Endothelial cell of umbilical vein (primary cell): ENCODE results near the gene HPSE2. TPM values are rescaled to one million over a fixed set of nuclear protein-coding genes. Genes with fewer than 3 reads are reported as not detected.

ENCODE experiments used
- BruUV-seq: library from RNA; stranded (reverse); fragments of 400-500 nt; replicated peaks from 2 replicates; lab custom pipeline; 2021; lab: Mats Ljungman, UMichigan
- CTCF ChIA-PET: fragments of 300-600, 350-600 bp; sonication (Branson Sonifier 250); formaldehyde crosslinking; loops from one replicate; lab custom pipeline; 2021; ENCODE audit warnings: antibody characterized with exemption, inconsistent platforms; lab: Charles Lee
- POLR2A ChIA-PET: fragments of 300-600, 350-600 bp; sonication (Branson Sonifier 250); formaldehyde crosslinking; loops from one replicate; lab custom pipeline; 2021; ENCODE audit warnings: antibody characterized with exemption, inconsistent platforms; lab: Charles Lee
- DNase-seq: peaks from one replicate; pipeline ENCODE4 v3.0.0-alpha.2; 2011; ENCODE audit warnings: low read depth, low spot score
- FAIRE-seq: peaks from 2 replicates; lab custom pipeline; 2011; peaks lifted over from hg19 to GRCh38; lab: Jason Lieb, UNC
- H2AFZ ChIP-seq: 2 replicates; pipeline ENCODE4 v1.6.0; 2012; ENCODE audit warnings: low read depth, low read length, control low read depth, inconsistent platforms
- H3K27ac ChIP-seq: 2 replicates; pipeline ENCODE4 v1.5.1; 2011; ENCODE audit warnings: low read depth, mild to moderate bottlenecking, control low read depth, low read length, moderate library complexity; ENCODE audit not compliant: insufficient read depth
- H3K27me3 ChIP-seq, 2 experiments: 2 replicates each; pipeline versions ENCODE4 v1.6.0 to v1.6.1; 2011; ENCODE audit warnings: low read length in 2 of 2, mixed read lengths in 1 of 2; ENCODE audit not compliant: control insufficient read depth in 2 of 2, insufficient read depth in 2 of 2
- H3K36me3 ChIP-seq, 2 experiments: 2 replicates in 1 of 2; 3 replicates in 1 of 2; pipeline ENCODE4 v1.5.1; 2011; ENCODE audit warnings: low read length in 2 of 2, mild to moderate bottlenecking in 1 of 2, moderate library complexity in 1 of 2; ENCODE audit not compliant: control insufficient read depth in 2 of 2, insufficient read depth in 2 of 2; ENCODE audit errors: extremely low read depth in 1 of 2
- H3K4me1 ChIP-seq: 3 replicates; pipeline ENCODE4 v1.5.1; 2011; ENCODE audit warnings: mild to moderate bottlenecking, low read length; ENCODE audit not compliant: control insufficient read depth, insufficient read depth; ENCODE audit errors: extremely low read depth
- H3K4me2 ChIP-seq: 2 replicates; pipeline ENCODE4 v1.6.1; 2011; ENCODE audit warnings: low read length, control low read depth, mixed read lengths; ENCODE audit not compliant: insufficient read depth
- H3K4me3 ChIP-seq, 3 experiments: fragments of 200-600 bp in 1 of 3; sonication (generic), shearing (Covaris generic) in 1 of 3; replicated peaks in 1 of 3; 2 replicates each; pipeline ENCODE4 v1.5.1; 2011 to 2016; ENCODE audit warnings: control low read depth in 3 of 3, low read length in 3 of 3, mild to moderate bottlenecking in 2 of 3, inconsistent platforms in 1 of 3, low read depth in 1 of 3, moderate library complexity in 1 of 3; ENCODE audit not compliant: insufficient read depth in 1 of 3
- H3K79me2 ChIP-seq: 2 replicates; pipeline ENCODE4 v1.6.0; 2012; ENCODE audit warnings: low read length, inconsistent platforms; ENCODE audit not compliant: control insufficient read depth, insufficient read depth
- H3K9ac ChIP-seq: replicated peaks from 2 replicates; pipeline ENCODE3; 2011; ENCODE audit warnings: low read length, control low read depth; ENCODE audit not compliant: insufficient read depth; ENCODE audit errors: extremely low read depth
- H3K9me1 ChIP-seq: replicated peaks from 3 replicates; pipeline ENCODE4 v1.6.0; 2011; ENCODE audit warnings: mild to moderate bottlenecking, low read length; ENCODE audit not compliant: control insufficient read depth, insufficient read depth; ENCODE audit errors: extremely low read depth
- H3K9me3 ChIP-seq: replicated peaks from 2 replicates; pipeline ENCODE4 v1.5.1; 2012; ENCODE audit warnings: low read length, inconsistent platforms; ENCODE audit not compliant: control insufficient read depth, insufficient read depth
- H4K20me1 ChIP-seq: replicated peaks from 2 replicates; pipeline ENCODE3; 2011; ENCODE audit warnings: mild to moderate bottlenecking, low read length; ENCODE audit not compliant: control insufficient read depth, insufficient read depth; ENCODE audit errors: extremely low read depth
- EZH2 ChIP-seq: IDR thresholded peaks from 2 replicates; pipeline ENCODE4 v1.6.1; 2012; ENCODE audit warnings: borderline replicate concordance, low read depth, mild to moderate bottlenecking, moderate library complexity, low read length, inconsistent platforms; ENCODE audit not compliant: severe bottlenecking
- FOS ChIP-seq: IDR thresholded peaks from 2 replicates; pipeline ENCODE4 v1.6.1; 2011; ENCODE audit warnings: mild to moderate bottlenecking, low read length, moderate library complexity, borderline replicate concordance; ENCODE audit not compliant: insufficient read depth
- JUN ChIP-seq: IDR thresholded peaks from 2 replicates; pipeline ENCODE4 v1.6.1; 2011; ENCODE audit warnings: borderline replicate concordance, low read depth; ENCODE audit not compliant: insufficient read length, insufficient read depth
- MYC ChIP-seq: IDR thresholded peaks from one replicate; pipeline ENCODE4 v1.6.1; 2011; ENCODE audit warnings: mild to moderate bottlenecking, low read depth, low read length
- POLR2A ChIP-seq: IDR thresholded peaks from 2 replicates; pipeline ENCODE4 v1.6.1; 2012; ENCODE audit warnings: low read depth, mild to moderate bottlenecking, control low read depth, low read length
- dilution Hi-C: fragments of 300-500 bp; cut with MboI; formaldehyde crosslinking; loops from one replicate; pipeline ENCODE4 v1.15.0; 2019; ENCODE audit warnings: low sequenced_read_pairs; ENCODE audit not compliant: extremely low pct_ligation_motif_present
- intact Hi-C: fragments of 100-400 bp; cut with micrococcal nuclease; formaldehyde crosslinking; loops from one replicate; pipeline ENCODE4 v1.10.0; 2022
- polyA plus RNA-seq, 4 experiments: library from polyadenylated mRNA; depleted of rRNA in 3 of 4; stranded (reverse) in 3 of 4; unstranded in 1 of 4; fragments of >200 nt; gene quantifications; 2 replicates each; pipeline versions ENCODE4 v1.2.1 to v1.2.3, GENCODE V29; 2011 to 2012; ENCODE audit warnings: missing spikeins in 1 of 4
- total RNA-seq: library from RNA; stranded (reverse); gene quantifications from 2 replicates; pipeline ENCODE4 v1.2.3, GENCODE V29; 2021
- TF ChIP-seq, protein P1 (sequence below), 2 donors: IDR thresholded peaks; 1 replicate in 1 of 2; 2 replicates in 1 of 2; pipeline ENCODE4 v1.5.1; 2011; ENCODE audit warnings: low read length in 2 of 2, mild to moderate bottlenecking in 2 of 2, moderate library complexity in 2 of 2, control low read depth in 1 of 2, inconsistent platforms in 1 of 2, low read depth in 1 of 2; ENCODE audit not compliant: insufficient read depth in 1 of 2; ENCODE audit errors: extremely low read depth in 1 of 2
- TF ChIP-seq, protein P2 (sequence below): IDR thresholded peaks from 2 replicates; pipeline ENCODE4 v1.6.1; 2011; ENCODE audit not compliant: insufficient read depth, insufficient read length

Gene HPSE2
- total and polyA plus RNA-seq, 2 donors (not counting 3 experiments of a cell fraction or from before 2014, with no cell fraction given): not detected

DNA sequence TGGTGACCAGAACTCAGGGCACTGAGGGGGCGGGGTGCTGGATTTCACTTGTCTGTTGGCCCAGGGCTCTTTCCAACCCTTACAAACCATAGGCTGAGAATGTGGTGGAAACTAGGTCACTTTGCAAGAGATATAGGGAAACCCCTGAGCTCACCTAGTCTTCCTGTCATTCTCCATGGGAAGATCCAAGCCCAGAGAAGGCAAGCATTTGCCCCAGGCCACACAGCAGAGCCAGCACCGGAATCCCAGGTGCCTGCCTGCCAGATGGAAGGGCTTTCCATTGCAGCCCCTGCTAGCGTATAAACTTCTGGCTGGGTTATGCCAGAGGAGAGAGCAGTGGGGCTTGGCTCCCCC lies 821.1 kb downstream of the HPSE2 start:
- Histone ChIP-seq H3K79me2 (no peaks in the 10 kb centered on the region), H2AFZ (peak overlapping the region; percentile 21), H3K9ac (peak overlapping the region; percentile 20), H3K9me1 (no peaks in the 10 kb centered on the region), H3K4me2 (peak overlapping the region; percentile 60), H3K4me3 (peak overlapping the region; percentile 6 to 65 (median 61)), H3K36me3 (peaks cover under 1 to 18% of the 10 kb centered on the region in 2 experiments), H3K9me3 (no peaks in the 10 kb centered on the region), H3K27ac (no peak overlapping the region), H3K4me1 (peaks cover 14% of the 10 kb centered on the region), H3K27me3 (no peaks in the 10 kb centered on the region), H4K20me1 (no peaks in the 10 kb centered on the region)
- DNase-seq (no peak), FAIRE-seq (no peak)
- ChIA-PET POLR2A (no interaction called here), CTCF (interaction anchor here (1.0 to 2.5 kb wide), 8 partner anchors 10 to 862 kb away, joined by 3 to 13 read pairs (median 4); no protein-coding TSS in a partner anchor)
- intact Hi-C loops (no loop called here), dilution Hi-C loops (no loop called here)
- TSS peak; percentile 14 for BruUV-seq
- TF ChIP-seq FOS: no peak
- no peak for TF ChIP-seq POLR2A
- no peak for TF ChIP-seq EZH2
- TF ChIP-seq, protein P1, sequence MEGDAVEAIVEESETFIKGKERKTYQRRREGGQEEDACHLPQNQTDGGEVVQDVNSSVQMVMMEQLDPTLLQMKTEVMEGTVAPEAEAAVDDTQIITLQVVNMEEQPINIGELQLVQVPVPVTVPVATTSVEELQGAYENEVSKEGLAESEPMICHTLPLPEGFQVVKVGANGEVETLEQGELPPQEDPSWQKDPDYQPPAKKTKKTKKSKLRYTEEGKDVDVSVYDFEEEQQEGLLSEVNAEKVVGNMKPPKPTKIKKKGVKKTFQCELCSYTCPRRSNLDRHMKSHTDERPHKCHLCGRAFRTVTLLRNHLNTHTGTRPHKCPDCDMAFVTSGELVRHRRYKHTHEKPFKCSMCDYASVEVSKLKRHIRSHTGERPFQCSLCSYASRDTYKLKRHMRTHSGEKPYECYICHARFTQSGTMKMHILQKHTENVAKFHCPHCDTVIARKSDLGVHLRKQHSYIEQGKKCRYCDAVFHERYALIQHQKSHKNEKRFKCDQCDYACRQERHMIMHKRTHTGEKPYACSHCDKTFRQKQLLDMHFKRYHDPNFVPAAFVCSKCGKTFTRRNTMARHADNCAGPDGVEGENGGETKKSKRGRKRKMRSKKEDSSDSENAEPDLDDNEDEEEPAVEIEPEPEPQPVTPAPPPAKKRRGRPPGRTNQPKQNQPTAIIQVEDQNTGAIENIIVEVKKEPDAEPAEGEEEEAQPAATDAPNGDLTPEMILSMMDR (IDR thresholded peaks at IDR 0.05; ENCODE audit: extremely low read depth in 1 of 2, insufficient read depth in 1 of 2, low read depth in 1 of 2, low read length in 2 of 2): no peak

DNA sequence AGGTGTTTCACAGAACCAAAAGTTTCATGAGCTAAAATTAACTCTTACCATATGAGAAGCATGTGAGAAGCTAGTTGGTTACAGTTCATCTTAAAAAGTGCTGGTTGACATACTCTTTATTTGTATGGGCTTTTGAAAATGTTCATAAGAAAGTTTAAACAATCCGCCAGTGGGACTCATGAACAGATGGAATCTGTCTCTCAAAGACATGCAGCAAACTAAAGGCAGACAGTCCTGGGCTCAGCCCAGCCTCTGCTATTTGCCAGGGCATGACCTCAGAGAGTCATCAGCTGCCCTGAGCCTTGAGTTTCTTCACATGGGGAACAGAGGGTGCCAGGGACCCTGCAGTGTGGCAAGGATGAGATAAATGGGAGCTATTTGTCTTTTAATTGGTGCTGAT lies 823.9 kb downstream of the HPSE2 start:
- dilution Hi-C loops: no loop called here
- DNase-seq (no peak), FAIRE-seq (no peak)
- H3K36me3 ChIP-seq: no peaks in the 10 kb centered on the region
- ChIA-PET CTCF (interaction anchor here (0.7 to 0.8 kb wide), 2 partner anchors 14 to 102 kb away, joined by 3 to 4 read pairs; no protein-coding TSS in a partner anchor), POLR2A (no interaction called here)
- TF ChIP-seq MYC: no peak
- TF ChIP-seq, protein P1 (IDR thresholded peaks at IDR 0.05; ENCODE audit: extremely low read depth in 1 of 2, insufficient read depth in 1 of 2, low read depth in 1 of 2, low read length in 2 of 2): no peak
- TF ChIP-seq JUN: no peak
- TF ChIP-seq, protein P2, sequence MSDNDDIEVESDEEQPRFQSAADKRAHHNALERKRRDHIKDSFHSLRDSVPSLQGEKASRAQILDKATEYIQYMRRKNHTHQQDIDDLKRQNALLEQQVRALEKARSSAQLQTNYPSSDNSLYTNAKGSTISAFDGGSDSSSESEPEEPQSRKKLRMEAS: no peak
- H4K20me1 ChIP-seq: no peaks in the 10 kb centered on the region
- H3K4me1 ChIP-seq: peaks cover 14% of the 10 kb centered on the region
- BruUV-seq: no TSS peak
- no peaks in the 10 kb centered on the region for H3K79me2 ChIP-seq
- no peak overlapping the region for H2AFZ ChIP-seq
- no peak overlapping the region for H3K9ac ChIP-seq
- H3K4me2 ChIP-seq: no peak overlapping the region
- H3K27ac ChIP-seq: no peak overlapping the region
- H3K9me1 ChIP-seq: no peaks in the 10 kb centered on the region
- no peak overlapping the region for H3K4me3 ChIP-seq
- intact Hi-C loops: no loop called here
- H3K9me3 ChIP-seq: no peaks in the 10 kb centered on the region
- H3K27me3 ChIP-seq: no peaks in the 10 kb centered on the region
